Measurements from ENCODE around the gene DCAF15.

DCAF15 gene

DNA sequence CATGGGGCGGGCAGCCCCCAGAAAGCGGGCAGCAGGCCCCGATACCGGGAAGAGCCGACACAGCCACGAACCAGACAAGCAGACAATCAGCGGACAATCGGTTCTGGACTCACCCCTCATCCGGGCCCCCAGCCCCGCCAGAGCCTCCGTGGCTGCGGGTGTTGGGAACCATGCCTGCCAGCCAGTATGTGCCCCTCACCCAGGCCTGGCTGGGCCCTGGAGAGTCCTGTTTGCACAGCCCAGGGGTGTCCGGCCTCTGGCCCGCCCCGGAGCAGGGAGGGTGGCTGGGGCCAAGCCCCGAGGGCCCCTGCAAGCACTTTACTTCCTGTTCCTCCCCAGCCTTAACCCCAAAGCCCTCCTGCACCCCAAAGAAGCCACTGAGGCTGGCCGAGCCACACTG, 21.9 kb upstream of the DCAF15 start:
- no peak for DNase-seq (ENCODE audit: low read depth in 2 of 2)

DNA sequence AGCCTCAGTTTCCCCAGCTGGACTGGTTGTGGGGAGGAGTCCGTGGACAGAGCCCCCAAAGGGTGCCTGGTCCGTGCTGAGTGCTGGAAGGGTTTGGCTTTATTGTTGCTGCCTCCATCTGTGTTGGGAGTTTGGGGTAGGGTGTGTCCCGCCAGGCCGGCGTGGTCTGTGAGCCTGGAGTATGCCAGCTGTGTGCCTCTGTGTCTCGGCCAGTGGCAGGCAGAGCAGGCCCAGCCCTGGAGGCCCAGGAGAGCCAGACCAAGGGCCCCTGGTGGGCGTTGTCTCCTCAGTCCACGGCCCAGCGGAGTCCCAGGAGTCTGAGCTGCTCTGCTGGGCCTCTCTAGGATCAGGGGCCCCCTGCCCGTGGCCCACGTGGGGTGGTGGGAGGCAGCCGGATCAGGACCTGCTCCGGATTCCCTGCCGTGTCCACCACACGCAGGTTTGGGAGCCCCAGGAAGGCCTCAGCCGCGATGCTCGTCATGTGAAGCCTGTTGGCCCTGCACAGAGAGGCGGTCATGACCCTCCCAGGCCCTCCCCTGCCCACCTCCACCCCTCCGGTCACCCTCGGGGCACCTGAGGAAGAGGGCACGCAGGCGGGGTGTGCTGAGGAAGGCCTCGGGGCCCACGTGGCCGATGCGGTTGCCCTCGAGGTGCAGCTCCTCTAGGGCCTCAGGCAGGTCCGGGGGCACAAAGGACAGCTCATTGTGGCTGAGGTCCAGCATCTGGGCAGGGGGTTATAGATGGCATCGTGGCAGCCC, 20.7 kb upstream of the DCAF15 start:
- DNase-seq (ENCODE audit: low read depth in 2 of 2), result no peak

DNA sequence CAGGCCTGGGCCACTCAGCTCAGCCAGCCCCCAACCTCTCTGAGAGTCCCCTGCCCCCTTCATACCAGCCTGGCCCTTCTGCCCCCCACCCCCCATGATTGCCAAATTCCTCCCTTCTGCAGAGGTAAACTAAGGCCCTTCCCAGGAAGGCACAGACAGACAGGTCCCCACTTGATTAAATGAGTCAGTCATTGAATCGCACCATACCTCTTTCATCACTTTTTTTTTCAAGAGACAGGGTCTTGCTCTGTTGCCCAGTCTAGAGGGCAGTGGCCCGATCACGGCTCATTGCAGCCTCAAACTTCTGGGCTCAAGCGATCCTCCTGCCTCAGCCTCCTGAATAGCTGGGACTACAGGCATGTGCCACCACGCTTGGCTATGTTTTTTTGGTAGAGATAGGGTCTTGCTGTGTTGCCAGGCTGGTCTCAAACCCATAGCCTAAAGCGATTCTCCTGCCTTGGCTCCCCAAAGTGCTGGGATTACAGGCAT, 20.1 kb upstream of the DCAF15 start:
- no peak for DNase-seq (ENCODE audit: low read depth in 2 of 2)

DNA sequence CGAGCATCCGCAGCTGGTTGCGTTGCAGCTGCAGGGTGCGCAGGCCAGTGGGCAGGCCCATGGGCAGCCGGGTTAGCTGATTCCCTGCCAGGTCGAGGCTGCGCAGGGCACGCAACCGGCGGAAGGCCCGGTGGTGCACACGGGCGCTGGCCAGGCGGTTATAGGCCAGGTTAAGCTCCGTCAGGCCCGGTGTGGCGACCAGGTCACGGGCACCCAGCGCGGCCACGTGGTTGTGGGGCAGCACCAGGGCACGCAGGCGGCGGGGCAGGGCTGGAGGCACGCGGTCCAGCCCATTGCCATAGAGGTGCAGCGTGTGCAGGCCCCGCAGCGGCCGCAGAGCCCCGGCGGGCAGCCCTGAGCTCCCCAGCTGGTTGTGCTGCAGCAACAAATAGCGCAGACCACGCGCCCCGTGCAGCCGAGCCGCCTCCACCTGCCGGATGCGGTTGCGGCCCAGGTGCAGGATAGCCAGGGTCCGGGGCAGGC, 19.4 kb upstream of the DCAF15 start:
- no peak for DNase-seq (ENCODE audit: low read depth in 2 of 2)

DNA sequence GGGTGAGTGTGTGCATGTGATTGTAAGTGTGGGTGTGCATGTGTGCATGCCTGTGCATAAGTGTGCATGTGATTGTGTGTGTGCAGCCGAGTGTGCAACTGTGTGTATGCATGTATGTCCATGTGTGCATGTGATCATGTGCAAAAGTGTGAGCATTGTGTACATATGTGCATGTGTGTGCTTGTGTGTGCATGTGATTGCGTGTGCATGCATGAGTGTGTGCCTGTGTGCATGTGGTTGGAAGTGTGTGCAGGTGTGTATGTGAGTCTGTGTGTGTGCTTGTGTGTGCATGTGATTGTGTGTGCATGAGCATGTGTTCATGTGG, 17.6 kb upstream of the DCAF15 start:
- DNase-seq (ENCODE audit: low read depth in 2 of 2), result no peak

DNA sequence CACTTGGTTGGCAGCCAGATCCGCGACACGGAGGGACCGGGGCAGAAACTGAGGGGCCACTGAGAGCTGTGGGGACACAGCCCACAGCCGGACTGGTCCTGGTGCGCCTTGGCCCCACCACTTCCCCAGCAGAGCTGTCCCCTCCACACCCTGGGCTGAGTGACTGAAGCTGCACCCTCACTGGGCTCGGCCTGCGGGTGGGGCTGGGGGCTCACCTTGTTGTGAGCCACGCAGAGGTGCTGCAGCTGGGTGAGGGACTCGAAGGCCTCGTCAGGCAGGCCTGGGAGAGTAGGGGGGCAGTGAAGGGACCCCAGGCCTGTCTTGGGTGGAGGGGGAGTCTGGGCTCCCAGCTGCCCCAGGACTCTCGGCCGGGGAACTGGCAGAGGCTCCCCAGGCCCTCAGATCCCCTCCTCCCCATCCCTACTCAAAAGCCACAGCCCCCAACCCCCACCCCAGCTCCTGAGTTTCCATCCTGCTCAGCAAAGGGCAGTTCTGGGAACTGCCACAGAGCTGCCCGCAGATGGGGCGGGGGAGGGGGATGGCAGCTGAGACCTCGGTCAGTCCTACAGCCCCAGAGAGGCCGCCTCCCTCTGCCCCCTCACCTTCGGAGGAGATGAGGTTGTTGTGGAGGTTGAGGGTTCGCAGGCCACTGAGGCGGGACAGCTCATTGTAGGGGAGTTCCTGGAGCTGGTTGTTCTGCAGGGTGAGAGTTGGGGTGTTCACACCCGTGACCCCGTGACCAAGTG, 16.4 kb upstream of the DCAF15 start:
- DNase-seq (ENCODE audit: low read depth in 2 of 2), result no peak

DNA sequence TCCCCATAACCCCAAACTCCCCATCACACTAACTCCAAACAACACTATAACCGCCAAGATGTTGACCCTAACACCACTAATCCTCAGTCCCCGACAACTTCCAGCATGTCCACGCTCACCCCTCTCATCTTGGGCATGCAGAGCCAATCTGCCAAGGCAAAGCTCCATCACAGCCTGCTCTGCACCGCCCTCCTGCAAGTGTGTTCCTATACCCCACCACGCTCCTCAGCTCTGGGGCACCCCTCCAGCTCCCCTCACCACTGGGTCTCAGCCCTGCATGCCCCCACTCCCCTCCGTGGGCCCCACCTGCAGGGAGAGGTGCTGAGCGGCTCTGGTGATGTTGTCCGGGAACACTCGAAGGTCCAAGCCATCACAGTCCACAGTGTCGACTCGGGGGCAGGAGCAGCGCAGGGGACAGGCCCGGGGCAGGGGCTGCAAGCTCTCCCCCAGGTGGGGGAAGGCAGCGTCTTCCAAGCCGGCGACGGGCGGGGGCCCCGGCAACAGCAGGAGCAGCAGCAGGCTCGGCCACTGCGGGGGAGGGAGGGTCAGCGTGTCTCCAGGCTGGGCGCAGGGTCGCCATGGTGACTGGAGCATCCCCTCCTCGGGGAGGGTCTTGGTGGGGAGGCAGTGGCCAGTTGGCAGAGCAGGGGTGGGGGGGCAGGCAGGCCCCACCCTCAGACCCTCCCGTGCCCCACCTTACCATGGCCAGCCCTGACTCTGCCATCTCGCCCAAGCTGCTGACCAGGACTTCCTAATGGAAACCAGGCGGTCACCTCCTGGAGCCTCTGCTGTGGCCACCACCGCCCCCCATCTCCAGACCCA, 14.6 kb upstream of the DCAF15 start:
- no peak for DNase-seq (ENCODE audit: low read depth in 2 of 2)

DNA sequence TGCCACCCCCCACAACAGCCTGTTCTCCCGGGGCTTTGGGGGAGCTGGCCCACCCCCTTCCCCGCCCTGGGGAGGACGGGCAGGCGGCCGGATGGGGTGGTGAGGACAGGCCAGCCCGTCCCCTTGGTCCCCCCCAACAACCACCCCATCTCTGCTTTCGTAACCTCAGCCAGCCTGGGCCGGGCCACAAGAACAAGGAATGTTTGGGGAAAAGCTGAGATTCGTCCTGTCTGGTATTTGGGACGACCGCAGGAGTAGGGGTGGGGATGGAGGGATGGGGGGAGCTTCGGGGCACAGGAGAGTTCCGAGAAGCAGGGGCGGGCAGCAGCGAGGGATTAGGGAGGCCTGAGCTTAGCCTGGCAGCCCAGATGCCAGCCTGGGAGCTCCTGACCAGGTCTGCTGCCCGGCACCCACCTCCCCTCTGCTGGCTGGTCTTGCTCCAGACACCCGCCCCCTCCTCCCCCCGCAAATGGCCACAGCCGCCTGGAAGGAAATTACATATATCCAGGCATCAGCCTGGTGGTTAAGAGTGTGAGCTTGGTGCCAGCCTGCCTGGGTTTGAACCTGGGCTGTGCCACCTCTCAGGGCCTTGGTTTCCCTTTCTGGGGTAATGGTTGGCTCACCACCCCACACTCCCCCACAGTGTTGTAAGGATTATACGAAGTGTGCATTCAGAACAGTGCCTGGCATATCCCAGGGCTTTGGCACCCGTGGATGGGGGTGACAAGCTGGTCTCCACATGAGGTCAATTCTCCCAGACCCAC, 13.8 kb upstream of the DCAF15 start, which contains the start of gene PODNL1:
PODNL1 (minus strand) TSS at position 117 of the 764 bp plus-strand sequence. CDS start 236 bp downstream, outside the sequence.
- DNase-seq (ENCODE audit: low read depth in 2 of 2), result no peak

DNA sequence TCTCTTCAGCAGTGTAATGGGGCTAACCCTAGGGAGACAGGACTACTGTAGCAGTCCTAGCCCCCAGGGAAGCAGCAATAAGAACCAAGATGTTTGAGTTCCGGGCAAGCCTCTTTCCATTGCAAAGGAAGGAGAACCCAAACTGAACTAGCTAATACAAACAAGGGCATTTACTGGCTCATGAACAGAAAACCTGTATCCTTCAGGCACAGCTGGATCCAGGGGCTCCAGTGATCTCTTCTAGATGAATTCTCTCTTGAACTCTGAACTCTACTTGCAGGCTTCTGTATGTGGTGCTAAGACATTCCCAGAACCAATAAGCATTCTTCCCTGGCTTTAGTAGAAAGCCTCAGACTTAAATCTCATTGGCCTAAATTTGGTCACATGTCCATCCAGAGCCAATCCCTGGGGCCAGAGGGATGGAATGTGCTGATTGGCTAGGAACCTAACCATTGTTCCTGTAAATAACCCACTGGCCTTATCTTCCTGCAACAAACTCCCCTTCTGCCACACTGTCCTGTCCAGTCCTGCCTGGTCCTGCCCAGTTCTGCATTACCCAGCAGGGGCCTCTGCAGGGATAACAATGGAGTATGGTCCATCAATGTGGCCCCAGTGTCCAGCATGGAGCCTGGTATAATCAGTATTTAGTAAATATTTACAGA, 10.2 kb upstream of the DCAF15 start:
- no peak for DNase-seq (ENCODE audit: low read depth in 2 of 2)

DNA sequence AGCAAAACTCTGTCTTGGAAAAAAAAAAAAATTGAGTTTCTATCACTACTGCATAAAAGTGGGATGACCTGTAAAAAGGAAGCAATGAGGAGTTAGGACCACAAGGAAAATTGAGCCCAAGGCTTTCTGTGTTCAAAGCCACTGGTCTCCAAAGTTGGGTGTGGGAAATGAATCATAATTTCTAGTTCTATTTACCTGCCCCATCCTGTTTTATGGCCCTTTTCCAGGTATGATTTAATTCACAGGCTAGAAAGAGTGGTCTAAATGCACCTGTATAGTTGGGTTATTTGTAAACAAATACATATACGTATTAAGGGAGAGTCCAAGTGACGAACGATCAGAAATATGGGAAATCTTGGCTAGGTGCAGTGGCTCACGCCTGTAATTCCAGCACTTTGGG, 5.9 kb upstream of the DCAF15 start:
- no peak for DNase-seq (ENCODE audit: low read depth in 2 of 2)

DNA sequence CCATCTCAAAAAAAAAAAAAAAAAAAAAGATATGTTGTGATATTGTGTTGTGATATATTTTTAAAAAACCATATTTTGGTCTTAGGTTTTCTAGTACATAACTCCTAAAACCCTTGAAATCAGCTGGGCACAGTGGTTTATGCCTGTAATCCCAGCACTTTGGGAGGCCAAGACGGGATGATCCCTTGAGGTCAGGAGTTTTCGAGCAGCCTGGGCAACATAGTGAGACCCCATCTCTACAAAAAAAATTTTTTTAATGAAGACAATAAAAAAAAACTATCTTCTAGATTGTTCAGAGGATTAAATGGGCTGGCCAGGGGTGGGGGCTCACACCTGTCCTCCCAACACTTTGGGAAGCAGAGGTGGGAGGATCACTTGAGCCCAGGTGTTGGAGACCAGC, 1.3 kb upstream of the DCAF15 start:
- no peak for DNase-seq (ENCODE audit: low read depth in 2 of 2)

DNA sequence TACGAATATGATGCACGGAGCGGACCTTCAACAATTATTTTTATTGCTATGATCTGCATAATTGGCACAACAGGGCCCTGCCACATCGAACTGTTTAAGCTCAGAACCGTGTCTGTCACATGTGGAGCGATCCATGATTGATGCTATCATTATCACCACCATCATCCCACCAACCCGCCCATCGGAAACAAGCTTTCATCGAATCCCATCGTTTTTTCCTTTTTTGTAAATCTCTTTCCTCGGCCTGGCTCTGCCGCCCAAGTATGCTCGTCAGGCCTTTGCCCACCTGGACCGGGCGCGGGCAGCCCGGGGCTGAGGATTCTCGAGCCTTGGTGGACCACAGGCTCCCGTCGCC, 533 bp upstream of the DCAF15 start:
- no peak for DNase-seq (ENCODE audit: low read depth in 2 of 2)

DNA sequence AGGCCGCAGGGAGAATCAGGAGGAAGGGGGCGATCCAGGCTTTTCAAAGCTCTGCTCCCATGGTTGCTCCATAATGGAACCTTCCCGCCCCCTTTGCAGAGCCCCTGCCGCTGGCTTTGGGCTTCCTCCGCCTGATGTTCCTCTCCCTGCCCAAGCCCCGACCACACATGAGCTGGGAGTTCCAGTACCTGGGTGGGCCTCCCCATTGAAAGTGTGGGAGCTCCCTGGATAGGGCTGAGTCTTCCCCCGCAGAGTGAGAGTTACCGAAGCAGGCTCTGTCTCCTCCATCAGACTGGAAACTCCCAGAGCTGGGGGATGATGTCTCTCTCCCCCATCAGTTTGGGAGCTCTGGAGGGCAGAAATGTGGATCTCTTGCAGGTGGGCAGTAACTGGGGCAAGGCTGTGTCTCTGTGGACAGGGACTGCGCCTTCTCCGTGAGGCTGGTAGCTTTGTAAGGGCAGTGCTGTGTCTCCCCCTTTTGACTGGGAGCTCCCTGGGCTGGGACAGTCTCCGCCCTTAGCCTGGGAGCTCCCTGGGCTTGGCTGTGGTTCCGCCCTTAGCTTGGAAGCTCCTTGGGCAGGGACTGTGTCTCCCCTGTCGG, 722 bp downstream of the DCAF15 start:
- DNase-seq (ENCODE audit: low read depth in 2 of 2), result no peak

DNA sequence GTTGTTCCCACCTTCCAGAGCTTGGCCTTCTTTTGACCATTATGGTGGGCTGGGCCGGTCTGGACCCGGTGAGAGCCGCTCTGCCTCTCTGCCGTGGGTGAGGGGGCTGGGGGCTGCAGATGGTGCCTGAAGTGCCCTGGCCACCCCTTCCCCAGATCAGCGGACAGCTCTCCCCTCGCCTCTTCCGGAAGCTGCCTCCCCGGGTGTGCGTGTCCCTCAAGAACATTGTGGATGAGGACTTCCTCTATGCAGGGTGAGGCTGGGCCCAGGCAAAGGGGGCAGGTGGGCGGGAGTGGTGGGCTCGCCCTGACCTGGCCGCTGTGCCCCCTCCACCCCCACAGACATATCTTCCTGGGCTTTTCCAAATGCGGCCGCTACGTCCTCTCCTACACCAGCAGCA, 1.9 kb downstream of the DCAF15 start:
- DNase-seq (ENCODE audit: low read depth in 2 of 2), result no peak

DNA sequence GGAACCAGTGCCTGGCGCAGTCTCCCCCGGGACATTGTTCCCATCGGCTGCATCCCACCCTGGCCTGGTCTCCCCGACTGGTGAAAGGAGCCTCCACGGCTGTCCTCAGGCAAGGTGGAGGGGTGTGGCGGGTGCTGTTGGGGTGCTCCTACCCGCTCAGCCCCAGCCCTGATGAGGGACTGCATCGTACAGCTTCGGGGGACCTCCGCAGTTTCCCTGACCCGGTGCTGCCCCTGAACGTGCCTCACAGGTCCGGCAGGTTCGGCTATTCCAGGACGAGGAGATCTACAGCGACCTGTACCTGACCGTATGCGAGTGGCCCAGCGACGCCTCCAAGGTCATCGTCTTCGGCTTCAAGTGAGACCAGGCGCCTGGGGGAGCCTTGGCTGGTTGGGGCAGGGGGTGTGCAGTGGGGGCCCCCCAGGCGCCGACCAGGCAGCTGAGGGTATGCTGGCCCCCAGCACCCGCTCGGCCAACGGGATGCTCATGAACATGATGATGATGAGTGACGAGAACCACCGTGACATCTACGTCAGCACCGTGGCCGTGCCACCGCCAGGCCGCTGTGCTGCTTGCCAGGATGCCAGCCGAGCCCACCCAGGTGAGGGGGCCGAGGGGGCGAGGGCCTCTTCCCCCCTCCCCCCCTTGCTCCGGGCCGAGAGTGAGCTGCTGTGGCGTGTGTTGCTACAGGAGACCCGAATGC, 3.5 kb downstream of the DCAF15 start:
- no peak for DNase-seq (ENCODE audit: low read depth in 2 of 2)

DNA sequence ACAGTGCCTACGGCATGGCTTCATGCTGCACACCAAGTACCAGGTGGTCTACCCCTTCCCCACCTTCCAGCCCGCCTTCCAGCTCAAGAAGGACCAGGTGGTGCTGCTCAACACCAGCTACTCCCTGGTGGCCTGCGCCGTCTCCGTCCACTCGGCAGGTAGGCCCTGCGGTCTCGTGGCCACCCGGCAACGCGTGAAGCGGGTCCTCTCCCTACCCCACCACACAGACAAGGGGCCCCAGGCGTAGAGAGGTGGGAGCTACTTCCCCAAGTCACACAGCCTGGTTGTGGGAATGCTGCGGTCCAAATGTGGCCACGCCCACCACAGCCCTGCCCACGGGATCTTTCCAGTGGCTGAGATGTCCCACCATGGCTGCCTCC, 4.0 kb downstream of the DCAF15 start:
- no peak for DNase-seq (ENCODE audit: low read depth in 2 of 2)

DNA sequence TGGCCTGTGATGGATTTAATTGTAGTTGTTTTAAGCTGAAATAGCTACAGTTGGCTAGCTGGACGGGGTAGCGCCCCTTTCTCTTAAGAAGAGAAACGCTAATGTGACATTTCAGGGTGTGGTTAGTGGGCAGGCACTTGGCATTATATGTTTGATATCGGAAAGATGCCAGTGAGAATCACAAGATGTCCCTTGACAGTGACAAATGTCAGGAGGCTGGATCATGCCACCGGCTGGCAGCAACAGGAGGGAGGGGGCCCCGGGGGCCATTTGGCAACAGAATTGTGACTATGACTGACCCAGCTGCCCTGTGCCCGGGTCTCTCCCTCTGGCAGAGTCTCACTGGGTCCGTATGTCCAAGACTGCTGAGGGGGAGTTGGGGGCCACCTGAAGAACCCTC, 4.7 kb downstream of the DCAF15 start:
- DNase-seq (ENCODE audit: low read depth in 2 of 2), result no peak

DNA sequence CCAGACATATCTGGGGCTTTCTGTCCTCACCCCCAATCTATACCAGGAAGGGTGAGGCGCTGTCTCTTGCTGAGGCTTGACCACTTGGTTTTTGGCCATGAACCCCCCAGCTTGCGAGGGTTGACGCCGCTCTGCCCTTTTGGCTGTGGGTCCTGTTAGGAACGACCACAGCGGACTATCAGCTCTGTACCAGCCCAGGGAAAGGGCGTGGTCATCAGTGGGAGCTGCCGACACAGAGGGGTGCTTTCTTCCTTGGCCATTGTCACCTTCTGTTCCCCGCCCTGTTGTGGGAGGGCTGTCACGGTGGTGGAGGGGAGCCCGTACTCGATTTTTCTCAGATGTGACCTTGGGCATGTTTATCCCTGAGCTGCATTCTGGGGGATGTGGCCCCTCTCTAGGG, 5.7 kb downstream of the DCAF15 start:
- DNase-seq (ENCODE audit: low read depth in 2 of 2), result no peak

DNA sequence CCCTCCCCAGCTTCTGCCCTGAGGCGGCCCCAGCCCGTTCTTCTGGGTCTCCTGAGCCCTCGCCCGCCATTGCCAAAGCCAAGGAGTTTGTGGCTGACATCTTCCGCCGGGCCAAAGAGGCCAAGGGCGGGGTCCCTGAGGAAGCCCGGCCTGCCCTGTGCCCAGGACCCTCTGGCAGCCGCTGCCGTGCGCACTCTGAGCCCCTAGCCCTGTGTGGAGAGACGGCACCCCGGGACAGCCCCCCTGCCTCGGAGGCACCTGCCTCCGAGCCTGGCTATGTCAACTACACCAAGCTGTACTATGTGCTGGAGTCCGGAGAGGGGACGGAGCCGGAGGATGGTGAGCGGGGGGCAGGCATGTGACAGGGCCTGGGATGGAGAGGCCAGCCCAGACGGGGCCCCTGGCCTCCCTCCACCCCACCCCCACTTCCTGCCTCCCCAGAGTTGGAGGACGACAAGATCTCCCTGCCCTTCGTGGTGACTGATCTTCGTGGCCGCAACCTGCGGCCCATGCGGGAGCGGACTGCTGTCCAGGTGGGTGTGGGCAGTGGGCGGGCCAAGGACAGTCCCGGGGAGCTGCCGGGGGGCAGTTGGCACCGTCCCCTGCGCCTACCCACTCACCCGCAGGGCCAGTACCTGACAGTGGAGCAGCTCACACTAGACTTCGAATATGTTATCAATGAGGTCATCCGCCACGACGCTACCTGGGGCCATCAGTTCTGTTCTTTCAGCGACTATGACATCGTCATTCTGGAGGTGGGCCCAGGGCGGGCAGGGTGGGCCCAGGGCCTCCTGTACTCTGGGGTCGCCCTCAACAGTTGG, 7.0 kb downstream of the DCAF15 start:
- no peak for DNase-seq (ENCODE audit: low read depth in 2 of 2)
